MCF 10A (cell line): ENCODE measurements around the gene NR2C2. TPM values are rescaled to one million over a fixed set of nuclear protein-coding genes. Genes with fewer than 3 reads are reported as not detected.

Source experiments
- BruUV-seq: library from RNA; stranded (reverse); fragments of 400-500 nt; replicated peaks from 2 replicates; lab custom pipeline; 2021; lab: Mats Ljungman, UMichigan
- CTCF ChIA-PET: fragments of 300-600 bp; sonication (Branson Sonifier 250); formaldehyde crosslinking; extraction: SDS; loops from one replicate; lab custom pipeline; 2021; ENCODE audit warnings: antibody characterized with exemption, inconsistent platforms; lab: Yijun Ruan, JAX
- POLR2A ChIA-PET: fragments of 300-600, 350-650 bp; sonication (Branson Sonifier 250); formaldehyde crosslinking; extraction: SDS; loops from one replicate; lab custom pipeline; 2020; ENCODE audit warnings: antibody characterized with exemption, inconsistent platforms; lab: Yijun Ruan, JAX
- DNase-seq: peaks from one replicate; pipeline ENCODE4 v3.0.0-alpha.2; 2018; ENCODE audit not compliant: unreplicated experiment
- H3K27ac Mint-ChIP-seq: one replicate; pipeline ENCODE4 v1.8.0; 2022; ENCODE audit warnings: mild to moderate bottlenecking, low read depth, mixed read lengths; ENCODE audit not compliant: unreplicated experiment
- H3K27me3 Mint-ChIP-seq: one replicate; pipeline ENCODE4 v1.8.0; 2022; ENCODE audit warnings: mixed read lengths; ENCODE audit not compliant: insufficient read depth, unreplicated experiment
- H3K36me3 Mint-ChIP-seq: one replicate; pipeline ENCODE4 v1.8.0; 2022; ENCODE audit warnings: mild to moderate bottlenecking, moderate library complexity, mixed read lengths; ENCODE audit not compliant: insufficient read depth, unreplicated experiment
- H3K4me1 Mint-ChIP-seq: one replicate; pipeline ENCODE4 v1.8.0; 2022; ENCODE audit warnings: mixed read lengths; ENCODE audit not compliant: insufficient read depth, unreplicated experiment
- H3K4me3 Mint-ChIP-seq: one replicate; pipeline ENCODE4 v1.8.0; 2022; ENCODE audit warnings: mild to moderate bottlenecking, moderate library complexity, mixed read lengths; ENCODE audit not compliant: unreplicated experiment
- H3K9me3 Mint-ChIP-seq: one replicate; pipeline ENCODE4 v1.8.0; 2022; ENCODE audit warnings: mixed read lengths; ENCODE audit not compliant: unreplicated experiment
- intact Hi-C: fragments of 100-400 bp; cut with micrococcal nuclease; formaldehyde crosslinking; loops from 2 replicates; pipeline ENCODE4 v1.14.1; 2022
- total RNA-seq: library from RNA; stranded (reverse); gene quantifications from 2 replicates; pipeline ENCODE4 v1.2.3, GENCODE V29; 2022
- TF ChIP-seq, protein P1 (sequence below): fragments of 200-600 bp; IDR thresholded peaks from one replicate; pipeline ENCODE4 v1.8.0; 2022; ENCODE audit warnings: antibody characterized with exemption, mild to moderate bottlenecking; ENCODE audit not compliant: unreplicated experiment

NR2C2 gene
- total RNA-seq, 1 experiment from 2014 or later: 42.4 TPM

DNA sequence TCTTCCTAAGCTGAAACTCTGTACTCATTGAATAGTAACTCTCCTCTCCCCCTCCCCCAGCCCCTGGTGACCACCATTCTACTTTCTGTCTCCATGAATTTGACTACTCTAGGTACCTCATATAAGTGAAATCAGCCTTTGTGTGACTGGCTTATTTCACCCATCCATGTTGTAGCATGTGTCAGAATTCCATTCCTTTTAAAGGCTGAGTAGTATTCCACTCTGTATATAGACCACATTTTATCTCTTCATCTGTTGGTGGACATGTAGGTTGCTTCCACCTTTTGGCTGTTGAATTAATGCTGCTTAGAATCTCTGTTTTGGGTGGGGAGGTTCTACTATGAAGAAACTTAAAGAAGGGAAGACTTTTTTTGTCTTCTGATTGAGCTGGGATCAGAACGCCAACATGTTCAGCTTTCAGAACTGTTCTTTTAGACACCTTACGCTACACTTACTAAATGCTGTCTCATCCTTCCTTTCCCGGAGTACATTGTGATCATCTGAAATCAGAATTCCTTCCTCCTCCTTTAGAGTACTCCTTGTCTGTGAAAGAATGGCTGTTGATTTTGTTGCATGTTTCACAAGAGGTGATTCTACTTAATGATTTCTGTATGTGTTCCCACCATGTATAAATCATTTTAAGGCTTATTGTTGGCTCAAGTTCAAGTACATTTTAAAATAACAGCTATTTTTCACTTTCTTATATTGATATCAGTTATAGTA, 67.4 kb downstream of the NR2C2 start:
- no peaks in the 10 kb centered on the region for H3K9me3 Mint-ChIP-seq
- no peaks in the 10 kb centered on the region for H3K27me3 Mint-ChIP-seq
- intact Hi-C loops: no loop called here
- CTCF ChIA-PET: interaction anchor here (0.6 to 1.1 kb wide), 2 partner anchors 36 to 94 kb away, joined by 3 to 4 read pairs; no protein-coding TSS in a partner anchor
- H3K27ac Mint-ChIP-seq: no peak overlapping the region
- no peak overlapping the region for H3K4me3 Mint-ChIP-seq
- peaks cover 6% of the 10 kb centered on the region for H3K4me1 Mint-ChIP-seq
- no peak for DNase-seq
- POLR2A ChIA-PET: interaction anchor here (0.7 kb wide), 1 partner anchor 9 kb away, joined by 3 read pairs; no protein-coding TSS in a partner anchor
- no TSS peak for BruUV-seq
- TF ChIP-seq, protein P1, sequence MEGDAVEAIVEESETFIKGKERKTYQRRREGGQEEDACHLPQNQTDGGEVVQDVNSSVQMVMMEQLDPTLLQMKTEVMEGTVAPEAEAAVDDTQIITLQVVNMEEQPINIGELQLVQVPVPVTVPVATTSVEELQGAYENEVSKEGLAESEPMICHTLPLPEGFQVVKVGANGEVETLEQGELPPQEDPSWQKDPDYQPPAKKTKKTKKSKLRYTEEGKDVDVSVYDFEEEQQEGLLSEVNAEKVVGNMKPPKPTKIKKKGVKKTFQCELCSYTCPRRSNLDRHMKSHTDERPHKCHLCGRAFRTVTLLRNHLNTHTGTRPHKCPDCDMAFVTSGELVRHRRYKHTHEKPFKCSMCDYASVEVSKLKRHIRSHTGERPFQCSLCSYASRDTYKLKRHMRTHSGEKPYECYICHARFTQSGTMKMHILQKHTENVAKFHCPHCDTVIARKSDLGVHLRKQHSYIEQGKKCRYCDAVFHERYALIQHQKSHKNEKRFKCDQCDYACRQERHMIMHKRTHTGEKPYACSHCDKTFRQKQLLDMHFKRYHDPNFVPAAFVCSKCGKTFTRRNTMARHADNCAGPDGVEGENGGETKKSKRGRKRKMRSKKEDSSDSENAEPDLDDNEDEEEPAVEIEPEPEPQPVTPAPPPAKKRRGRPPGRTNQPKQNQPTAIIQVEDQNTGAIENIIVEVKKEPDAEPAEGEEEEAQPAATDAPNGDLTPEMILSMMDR: no peak
- peaks cover 68% of the 10 kb centered on the region for H3K36me3 Mint-ChIP-seq

DNA sequence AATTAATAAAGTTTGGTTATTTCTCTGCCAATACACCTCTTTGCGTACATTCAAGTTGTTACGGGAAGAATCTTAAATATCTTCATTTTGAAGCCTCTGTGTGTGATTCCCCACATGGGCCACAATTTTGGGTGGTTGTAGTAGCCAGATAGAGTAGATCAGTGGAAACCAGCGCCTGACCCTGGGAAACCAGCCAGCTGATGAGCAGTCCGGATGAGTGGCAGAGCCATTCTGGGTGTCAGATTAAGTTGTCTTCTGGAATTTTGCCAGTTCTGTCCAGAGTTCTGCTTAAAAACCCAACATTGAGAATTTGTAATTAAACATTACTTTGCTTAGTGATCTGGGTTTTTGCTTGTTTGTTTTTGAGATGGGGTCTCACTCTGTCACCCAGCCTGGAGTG, 68.1 kb downstream of the NR2C2 start:
- Mint-ChIP-seq H3K4me3 (no peak overlapping the region), H3K9me3 (no peaks in the 10 kb centered on the region), H3K27me3 (no peaks in the 10 kb centered on the region), H3K4me1 (peaks cover 6% of the 10 kb centered on the region), H3K36me3 (peaks cover 74% of the 10 kb centered on the region), H3K27ac (no peak overlapping the region)
- ChIA-PET POLR2A (no interaction called here), CTCF (interaction anchor here (0.7 kb wide), 1 partner anchor 744 kb away, joined by 3 read pairs; no protein-coding TSS in a partner anchor)
- peak; percentile 28 for DNase-seq
- BruUV-seq: no TSS peak
- intact Hi-C loops: no loop called here
- TF ChIP-seq, protein P1: no peak

DNA sequence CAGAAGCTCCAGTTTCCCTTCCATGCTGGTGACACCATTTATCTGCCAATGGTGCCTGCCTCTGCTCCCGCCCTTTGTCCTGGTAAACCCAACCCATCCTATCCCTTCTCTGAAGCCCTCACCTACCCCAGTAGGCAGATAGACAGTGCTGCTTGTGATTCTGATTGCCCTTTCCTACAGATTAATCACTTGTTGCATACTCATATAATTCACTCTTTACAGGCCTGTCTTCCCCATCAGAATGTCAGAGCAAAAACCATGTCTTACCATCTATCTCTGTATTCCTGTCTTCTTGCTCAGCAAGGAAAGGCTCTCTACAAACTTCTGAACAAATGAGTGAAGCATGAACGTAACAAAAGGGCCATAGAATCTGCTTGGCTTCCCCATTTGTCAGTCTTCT, 69.8 kb downstream of the NR2C2 start:
- intact Hi-C loops: no loop called here
- POLR2A ChIA-PET: interaction anchor here (0.5 to 0.6 kb wide), 2 partner anchors 12 to 34 kb away, joined by 3 read pairs; no protein-coding TSS in a partner anchor

GRCh38 chr3:15023249-15023648, 75.9 kb downstream of the NR2C2 start:
- intact Hi-C loops: no loop called here
- CTCF ChIA-PET: no interaction called here

More for the DNA sequence above, 69.8 kb downstream of the NR2C2 start:
- Mint-ChIP-seq H3K36me3 (peaks cover 92% of the 10 kb centered on the region), H3K27ac (no peak overlapping the region), H3K4me1 (no peaks in the 10 kb centered on the region), H3K4me3 (no peak overlapping the region), H3K27me3 (no peaks in the 10 kb centered on the region), H3K9me3 (no peaks in the 10 kb centered on the region)
- DNase-seq: no peak
- TF ChIP-seq, protein P1: no peak
- CTCF ChIA-PET: interaction anchor here (0.5 to 0.6 kb wide), 2 partner anchors 12 to 28 kb away, joined by 3 read pairs; no protein-coding TSS in a partner anchor
- BruUV-seq: no TSS peak

More at GRCh38 chr3:15023249-15023648, 75.9 kb downstream of the NR2C2 start:
- H3K36me3 Mint-ChIP-seq: peaks cover 72% of the 10 kb centered on the region
- no peak for DNase-seq
- no peaks in the 10 kb centered on the region for H3K9me3 Mint-ChIP-seq
- no peak overlapping the region for H3K4me3 Mint-ChIP-seq
- TF ChIP-seq, protein P1: no peak
- H3K27ac Mint-ChIP-seq: no peak overlapping the region
- H3K27me3 Mint-ChIP-seq: no peaks in the 10 kb centered on the region
- H3K4me1 Mint-ChIP-seq: no peaks in the 10 kb centered on the region
- POLR2A ChIA-PET: no interaction called here
- no TSS peak for BruUV-seq
